ENCODE results near the gene CSMD2.

DNA sequence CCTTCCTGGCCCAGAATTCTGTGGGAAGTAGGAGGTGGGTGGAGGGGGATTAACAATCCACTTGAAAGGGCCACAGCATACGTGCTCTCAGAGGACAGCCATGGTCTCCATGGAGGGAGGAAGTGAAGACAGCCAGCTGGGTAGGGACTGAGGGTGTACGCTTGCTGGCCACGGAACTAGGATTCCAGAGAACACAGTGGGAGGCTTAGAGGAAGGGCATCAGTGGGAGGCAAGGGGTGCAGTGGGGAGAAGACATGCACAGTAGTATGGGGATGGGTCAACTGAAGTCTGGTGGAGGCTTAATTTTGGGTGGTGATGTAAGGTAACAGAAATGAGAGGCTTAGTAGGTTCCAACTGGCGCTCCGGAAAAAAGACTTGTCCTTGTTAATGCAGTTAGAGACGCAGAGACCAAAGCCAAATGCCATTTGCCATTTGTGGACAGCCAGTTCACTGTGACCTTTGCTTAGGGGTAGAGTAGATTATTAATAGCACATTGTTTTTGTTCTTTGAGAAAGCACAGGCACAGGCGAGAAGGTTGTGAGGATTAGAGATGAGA lies 589.6 kb downstream of the CSMD2 start:
- TF ChIP-seq, protein P1, sequence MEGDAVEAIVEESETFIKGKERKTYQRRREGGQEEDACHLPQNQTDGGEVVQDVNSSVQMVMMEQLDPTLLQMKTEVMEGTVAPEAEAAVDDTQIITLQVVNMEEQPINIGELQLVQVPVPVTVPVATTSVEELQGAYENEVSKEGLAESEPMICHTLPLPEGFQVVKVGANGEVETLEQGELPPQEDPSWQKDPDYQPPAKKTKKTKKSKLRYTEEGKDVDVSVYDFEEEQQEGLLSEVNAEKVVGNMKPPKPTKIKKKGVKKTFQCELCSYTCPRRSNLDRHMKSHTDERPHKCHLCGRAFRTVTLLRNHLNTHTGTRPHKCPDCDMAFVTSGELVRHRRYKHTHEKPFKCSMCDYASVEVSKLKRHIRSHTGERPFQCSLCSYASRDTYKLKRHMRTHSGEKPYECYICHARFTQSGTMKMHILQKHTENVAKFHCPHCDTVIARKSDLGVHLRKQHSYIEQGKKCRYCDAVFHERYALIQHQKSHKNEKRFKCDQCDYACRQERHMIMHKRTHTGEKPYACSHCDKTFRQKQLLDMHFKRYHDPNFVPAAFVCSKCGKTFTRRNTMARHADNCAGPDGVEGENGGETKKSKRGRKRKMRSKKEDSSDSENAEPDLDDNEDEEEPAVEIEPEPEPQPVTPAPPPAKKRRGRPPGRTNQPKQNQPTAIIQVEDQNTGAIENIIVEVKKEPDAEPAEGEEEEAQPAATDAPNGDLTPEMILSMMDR (IDR thresholded peaks at IDR 0.05) = no peak
- no peak for TF ChIP-seq ZNF121 (CRISPR knock-in tag; IDR thresholded peaks at IDR 0.05)
- TF ChIP-seq TEAD4 (CRISPR knock-in tag; IDR thresholded peaks at IDR 0.05) = no peak
- TF ChIP-seq USF2 (CRISPR knock-in tag; IDR thresholded peaks at IDR 0.05) = no peak
- no peak for TF ChIP-seq TP53 (CRISPR knock-in tag; IDR thresholded peaks at IDR 0.05)

Measured in WTC11 (cell line).